Hematopoietic multipotent progenitor cell treated with erythropoietin and hydrocortisone succinate and interleukin-3 and kit ligand, for 6 days (in vitro differentiated cells): ENCODE measurements around the gene KDM5A.
"Not testable (repeated sequence)": the region's sequence is repeated elsewhere in the genome, so short reads cannot be mapped to it uniquely, and the experiment has no call there.

Experiments used
- DNase-seq: peaks from one replicate; pipeline ENCODE4 v3.0.0-alpha.2; 2015

The KDM5A gene

GRCh38 chr12:389142-390096 lies at the start of gene KDM5A:
Gene KDM5A (minus strand): TSS chr12:389320. CDS start chr12:389091, 229 bp downstream.
- DNase-seq = peak; percentile 96

GRCh38 chr12:435737-436136 lies 46.6 kb upstream of the KDM5A start:
- not testable (repeated sequence) for DNase-seq

- DNase-seq = no peak
Measured at GRCh38 chr12:422526-422925, 33.4 kb upstream of the KDM5A start.

DNA sequence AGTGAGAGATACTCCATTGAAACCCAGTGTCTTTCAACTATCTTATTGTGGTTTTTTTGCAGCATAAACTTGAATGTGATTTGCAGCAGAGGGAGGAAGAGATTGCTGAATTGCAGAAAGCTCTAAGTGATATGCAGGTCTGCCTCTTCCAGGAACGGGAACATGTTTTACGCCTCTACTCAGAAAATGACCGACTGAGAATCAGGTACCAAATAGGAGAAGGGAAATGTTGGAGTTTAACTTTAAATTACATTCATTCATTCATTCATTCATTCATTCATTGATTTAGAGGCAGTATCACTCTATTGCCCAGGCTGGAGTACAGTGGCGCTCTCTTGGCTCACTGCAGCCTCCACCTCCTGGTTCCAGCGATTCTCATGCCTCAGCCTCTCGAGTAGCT lies 29.3 kb upstream of the KDM5A start:
- no peak for DNase-seq

GRCh38 chr12:414859-415258 lies 25.7 kb upstream of the KDM5A start:
- DNase-seq = no peak

- DNase-seq = peak; percentile 82
Measured at GRCh38 chr12:402029-402389, 12.9 kb upstream of the KDM5A start.

DNA sequence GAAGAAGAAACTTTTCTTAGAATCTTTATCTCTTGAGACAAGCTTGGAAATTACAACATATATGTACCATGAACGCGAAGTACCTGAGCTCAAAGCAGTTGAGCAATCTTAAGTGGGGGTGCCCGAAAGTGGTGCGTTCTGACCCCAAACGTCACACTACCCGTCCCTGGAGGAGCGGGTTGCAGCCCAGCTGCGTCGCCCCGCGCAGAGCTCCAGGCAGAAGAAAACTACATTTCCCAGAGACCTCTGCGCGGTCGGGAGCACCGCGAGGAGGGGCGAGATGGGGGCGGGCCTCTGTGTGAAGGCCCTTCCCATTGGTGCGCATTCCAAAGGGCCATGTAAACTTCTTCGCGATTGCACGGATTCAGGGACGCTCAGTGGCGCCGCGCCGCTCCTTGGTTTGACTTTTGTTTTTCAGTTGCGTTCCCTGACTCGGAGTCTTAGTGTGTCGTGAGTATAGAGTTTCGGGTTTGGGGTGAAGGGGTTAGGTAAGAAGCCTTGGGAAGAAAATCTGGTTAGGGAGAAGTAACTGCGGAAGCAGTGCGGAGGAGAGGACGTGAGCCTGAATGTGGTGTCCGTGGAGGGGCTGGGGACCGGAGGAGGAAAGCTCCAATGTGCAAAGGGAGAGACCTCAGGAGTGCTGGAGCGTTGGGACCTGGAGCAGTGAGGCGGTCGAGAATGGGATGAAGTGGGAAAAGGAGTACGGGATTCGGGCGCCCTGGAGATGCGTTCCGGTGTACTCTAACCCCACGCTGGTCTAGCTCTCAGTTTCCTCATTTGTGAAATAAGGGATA lies 12.3 kb upstream of the KDM5A start, which contains the start of gene CCDC77:
Gene CCDC77, plus strand, starts transcription at position 410 of the 794 bp plus-strand sequence. CDS start 7,740 bp downstream, outside the sequence.
- peak; percentile 98 for DNase-seq

GRCh38 chr12:400828-401227 lies 11.7 kb upstream of the KDM5A start:
- DNase-seq = no peak

GRCh38 chr12:388541-389141 lies 479 bp downstream of the KDM5A start:
- peak; percentile 65 for DNase-seq

GRCh38 chr12:388012-388411 lies 1.1 kb downstream of the KDM5A start:
- DNase-seq = no peak

- DNase-seq = no peak
Measured at GRCh38 chr12:386651-387050, 2.5 kb downstream of the KDM5A start.

DNA sequence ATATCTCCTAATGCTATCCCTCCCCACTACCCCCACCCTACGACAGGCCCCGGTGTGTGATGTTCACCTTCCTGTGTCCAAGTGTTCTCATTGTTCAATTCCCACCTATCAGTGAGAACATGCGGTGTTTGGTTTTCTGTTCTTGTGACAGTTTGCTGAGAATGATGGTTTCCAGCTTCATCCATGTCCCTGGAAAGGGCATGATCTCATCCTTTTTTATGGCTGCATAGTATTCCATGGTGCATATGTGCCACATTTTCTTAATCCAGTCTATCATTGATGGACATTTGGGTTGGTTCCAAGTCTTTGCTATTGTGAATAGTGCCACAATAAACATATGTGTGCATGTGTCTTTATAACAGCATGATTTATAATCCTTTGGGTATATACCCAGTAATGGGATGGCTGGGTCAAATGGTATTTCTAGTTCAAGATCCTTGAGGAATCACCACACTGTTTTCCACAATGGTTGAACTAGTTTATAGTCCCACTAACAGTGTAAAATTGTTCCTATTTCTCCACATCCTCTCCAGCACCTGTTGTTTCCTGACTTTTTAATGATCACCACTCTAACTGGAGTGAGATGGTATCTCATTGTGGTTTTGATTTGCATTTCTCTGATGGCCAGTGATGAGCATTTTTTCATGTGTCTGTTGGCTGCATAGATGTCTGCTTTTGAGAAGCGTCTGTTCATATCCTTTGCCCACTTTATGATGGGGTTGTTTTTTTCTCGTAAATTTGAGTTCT lies 18.2 kb downstream of the KDM5A start:
- DNase-seq = not testable (repeated sequence)

GRCh38 chr12:367972-368371 lies 21.1 kb downstream of the KDM5A start:
- DNase-seq = no peak

- DNase-seq = no peak
Measured at GRCh38 chr12:366820-367219, 22.3 kb downstream of the KDM5A start.

GRCh38 chr12:359091-359490 lies 30.0 kb downstream of the KDM5A start:
- no peak for DNase-seq

DNA sequence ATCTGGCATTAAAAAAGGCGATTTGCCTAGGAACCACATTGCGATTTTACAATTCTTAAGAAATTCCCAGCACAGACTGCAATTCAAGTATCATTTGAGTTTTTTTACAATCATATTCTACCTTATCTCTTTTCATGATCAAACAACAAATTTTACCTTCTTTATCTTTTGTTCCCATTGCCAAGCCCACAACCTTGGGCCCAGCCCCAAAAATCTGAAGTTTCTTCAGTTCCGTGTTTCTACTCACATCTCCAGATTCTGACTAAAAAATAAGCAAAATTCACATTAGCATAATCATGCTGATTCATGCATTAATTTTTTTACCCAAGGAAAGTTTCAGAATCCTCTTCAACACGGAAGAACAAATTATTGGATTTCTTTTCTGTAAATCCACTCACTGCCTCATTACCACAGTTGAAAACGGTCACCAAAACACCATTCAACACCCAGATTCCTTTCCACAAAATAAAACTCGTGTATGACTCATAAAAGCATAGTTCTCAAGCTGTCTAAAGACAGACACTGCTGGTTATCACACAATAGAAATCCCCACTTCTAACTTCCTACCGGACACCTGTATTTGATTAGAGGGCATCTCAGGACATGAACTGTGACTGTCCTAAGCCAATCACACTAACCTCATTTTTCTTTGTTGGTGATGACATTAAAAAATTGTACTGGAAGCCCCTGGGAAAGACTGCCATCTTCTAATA lies 32.7 kb downstream of the KDM5A start:
- no peak for DNase-seq

- DNase-seq = not testable (repeated sequence)
Measured at GRCh38 chr12:351197-351596, 37.9 kb downstream of the KDM5A start.

GRCh38 chr12:349625-350024 lies 39.5 kb downstream of the KDM5A start:
- not testable (repeated sequence) for DNase-seq

DNA sequence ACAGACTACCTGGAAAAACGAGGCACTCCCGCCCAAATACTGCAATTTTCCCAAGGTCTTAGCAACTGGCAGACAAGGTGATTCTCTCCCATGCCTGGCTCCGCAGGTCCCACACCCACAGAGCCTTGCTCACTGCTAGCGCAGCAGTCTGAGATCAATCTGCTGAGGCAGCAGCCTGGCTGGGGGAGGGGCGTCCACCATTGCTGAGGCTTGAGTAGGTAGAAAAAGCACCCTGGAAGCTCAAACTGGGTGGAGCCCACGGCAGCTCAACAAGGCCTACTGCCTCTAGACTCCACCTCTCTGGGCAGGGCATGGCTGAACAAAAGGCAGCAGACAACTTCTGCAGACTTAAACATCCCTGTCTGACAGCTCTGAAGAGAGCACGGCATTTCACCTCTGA lies 46.1 kb downstream of the KDM5A start:
- DNase-seq = not testable (repeated sequence)

- no peak for DNase-seq
Measured at GRCh38 chr12:337039-337438, 52.1 kb downstream of the KDM5A start.

DNA sequence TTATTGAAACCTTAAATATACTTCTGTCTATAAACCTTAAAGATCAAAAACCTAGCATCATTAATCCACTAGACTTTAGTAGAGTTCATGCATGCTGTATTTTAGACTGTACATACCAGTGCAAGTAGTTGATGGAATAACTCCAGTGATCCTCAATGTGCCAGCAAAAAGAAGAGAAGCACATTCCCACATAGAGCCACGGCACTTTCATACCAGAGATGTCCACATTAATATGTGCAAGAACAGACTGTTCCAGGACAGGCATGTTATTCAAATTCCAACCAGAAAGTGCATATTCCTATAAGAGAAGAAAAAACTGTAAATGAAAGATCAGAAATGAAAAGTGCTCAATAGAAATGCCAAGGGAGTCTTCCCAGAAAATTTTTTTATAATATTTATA lies 55.0 kb downstream of the KDM5A start:
- no peak for DNase-seq
